ENCODE results near the gene RAB34.

RAB34 gene

DNA sequence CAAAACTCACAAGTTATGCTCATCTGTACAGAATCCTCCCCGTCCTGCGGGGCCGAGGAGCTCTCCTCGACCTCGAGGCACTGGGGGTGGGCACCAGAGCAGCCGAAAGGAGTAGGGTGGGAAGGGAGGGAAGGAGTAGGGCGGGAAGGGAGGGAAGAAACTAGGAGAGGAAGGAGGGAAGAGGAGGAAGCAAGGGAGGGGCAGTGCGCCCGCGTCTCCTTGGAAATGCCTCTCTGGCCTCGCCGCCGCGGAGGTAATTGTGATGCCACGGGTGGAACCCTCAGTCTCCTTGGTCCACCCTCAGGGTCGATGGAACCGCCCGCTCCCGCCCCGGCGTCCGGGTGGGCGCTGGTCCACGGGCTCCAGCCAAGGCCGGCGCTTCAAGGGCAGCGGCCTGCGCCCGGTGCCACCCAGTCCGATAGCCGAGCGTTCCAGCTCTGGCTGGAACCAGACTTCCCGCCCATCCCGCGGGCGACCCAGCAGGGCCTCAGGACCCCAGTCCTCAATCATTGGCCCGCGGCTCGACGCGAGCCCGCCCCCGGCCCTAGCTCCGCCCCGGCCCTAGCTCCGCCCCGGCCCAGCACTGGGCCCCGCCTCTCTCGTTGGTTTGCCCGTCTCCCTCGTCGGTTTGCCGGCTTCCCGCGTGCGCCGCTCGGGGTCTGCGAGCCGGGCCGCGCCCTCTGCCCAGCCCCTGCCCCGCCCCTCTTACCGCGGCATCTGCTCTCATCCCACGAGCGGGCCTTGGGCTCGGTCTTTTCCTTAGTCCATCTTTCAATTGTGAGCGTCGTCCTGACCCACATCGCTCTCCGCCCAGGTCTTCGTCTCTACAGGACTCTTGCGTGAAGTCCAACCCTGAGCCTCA, 6.6 kb downstream of the RAB34 start (continued):
- TF ChIP-seq, protein P1, sequence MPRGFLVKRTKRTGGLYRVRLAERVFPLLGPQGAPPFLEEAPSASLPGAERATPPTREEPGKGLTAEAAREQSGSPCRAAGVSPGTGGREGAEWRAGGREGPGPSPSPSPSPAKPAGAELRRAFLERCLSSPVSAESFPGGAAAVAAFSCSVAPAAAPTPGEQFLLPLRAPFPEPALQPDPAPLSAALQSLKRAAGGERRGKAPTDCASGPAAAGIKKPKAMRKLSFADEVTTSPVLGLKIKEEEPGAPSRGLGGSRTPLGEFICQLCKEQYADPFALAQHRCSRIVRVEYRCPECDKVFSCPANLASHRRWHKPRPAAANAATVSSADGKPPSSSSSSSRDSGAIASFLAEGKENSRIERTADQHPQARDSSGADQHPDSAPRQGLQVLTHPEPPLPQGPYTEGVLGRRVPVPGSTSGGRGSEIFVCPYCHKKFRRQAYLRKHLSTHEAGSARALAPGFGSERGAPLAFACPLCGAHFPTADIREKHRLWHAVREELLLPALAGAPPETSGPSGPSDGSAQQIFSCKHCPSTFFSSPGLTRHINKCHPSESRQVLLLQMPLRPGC (tag by site-specific recombination; IDR thresholded peaks at IDR 0.05) = peak; percentile 54; the same call in 1 of the 2 replicates
- TF ChIP-seq ZNF223 (tag by site-specific recombination; IDR thresholded peaks at IDR 0.05) (0 out of 2 replicates have a peak, but pooled peaks have one; percentile 18), ZNF292 (tag by site-specific recombination; IDR thresholded peaks at IDR 0.05; ENCODE audit: borderline replicate concordance, low read depth) (no peak), ZNF24 (tag by site-specific recombination; IDR thresholded peaks at IDR 0.05) (no peak), ZNF202 (tag by site-specific recombination; IDR thresholded peaks at IDR 0.05; ENCODE audit: borderline replicate concordance) (no peak), ZBTB1 (tag by site-specific recombination; IDR thresholded peaks at IDR 0.05) (no peak), KLF9 (tag by site-specific recombination; IDR thresholded peaks at IDR 0.05; ENCODE audit: low read depth) (peak; percentile 97), OVOL3 (tag by site-specific recombination; IDR thresholded peaks at IDR 0.05) (no peak), ZNF830 (tag by site-specific recombination; IDR thresholded peaks at IDR 0.05; ENCODE audit: low read depth) (no peak), ZNF133 (tag by site-specific recombination; IDR thresholded peaks at IDR 0.05) (no peak), ZNF596 (tag by site-specific recombination; IDR thresholded peaks at IDR 0.05) (no peak), ZNF19 (tag by site-specific recombination; IDR thresholded peaks at IDR 0.05; ENCODE audit: low read depth) (no peak), ZNF658 (tag by site-specific recombination; IDR thresholded peaks at IDR 0.05) (no peak), ZNF707 (tag by site-specific recombination; IDR thresholded peaks at IDR 0.05) (no peak), ZNF571 (tag by site-specific recombination; IDR thresholded peaks at IDR 0.05) (no peak), ZNF777 (tag by site-specific recombination; IDR thresholded peaks at IDR 0.05; ENCODE audit: borderline replicate concordance) (no peak), ZNF473 (tag by site-specific recombination; IDR thresholded peaks at IDR 0.05) (no peak), ZNF121 (tag by site-specific recombination; IDR thresholded peaks at IDR 0.05) (no peak), ZNF354C (tag by site-specific recombination; IDR thresholded peaks at IDR 0.05; ENCODE audit: borderline replicate concordance, low read depth) (no peak)
- TF ChIP-seq, protein P2, sequence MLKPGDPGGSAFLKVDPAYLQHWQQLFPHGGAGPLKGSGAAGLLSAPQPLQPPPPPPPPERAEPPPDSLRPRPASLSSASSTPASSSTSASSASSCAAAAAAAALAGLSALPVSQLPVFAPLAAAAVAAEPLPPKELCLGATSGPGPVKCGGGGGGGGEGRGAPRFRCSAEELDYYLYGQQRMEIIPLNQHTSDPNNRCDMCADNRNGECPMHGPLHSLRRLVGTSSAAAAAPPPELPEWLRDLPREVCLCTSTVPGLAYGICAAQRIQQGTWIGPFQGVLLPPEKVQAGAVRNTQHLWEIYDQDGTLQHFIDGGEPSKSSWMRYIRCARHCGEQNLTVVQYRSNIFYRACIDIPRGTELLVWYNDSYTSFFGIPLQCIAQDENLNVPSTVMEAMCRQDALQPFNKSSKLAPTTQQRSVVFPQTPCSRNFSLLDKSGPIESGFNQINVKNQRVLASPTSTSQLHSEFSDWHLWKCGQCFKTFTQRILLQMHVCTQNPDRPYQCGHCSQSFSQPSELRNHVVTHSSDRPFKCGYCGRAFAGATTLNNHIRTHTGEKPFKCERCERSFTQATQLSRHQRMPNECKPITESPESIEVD (tag by site-specific recombination; IDR thresholded peaks at IDR 0.05) = no peak
- TF ChIP-seq, protein P3, sequence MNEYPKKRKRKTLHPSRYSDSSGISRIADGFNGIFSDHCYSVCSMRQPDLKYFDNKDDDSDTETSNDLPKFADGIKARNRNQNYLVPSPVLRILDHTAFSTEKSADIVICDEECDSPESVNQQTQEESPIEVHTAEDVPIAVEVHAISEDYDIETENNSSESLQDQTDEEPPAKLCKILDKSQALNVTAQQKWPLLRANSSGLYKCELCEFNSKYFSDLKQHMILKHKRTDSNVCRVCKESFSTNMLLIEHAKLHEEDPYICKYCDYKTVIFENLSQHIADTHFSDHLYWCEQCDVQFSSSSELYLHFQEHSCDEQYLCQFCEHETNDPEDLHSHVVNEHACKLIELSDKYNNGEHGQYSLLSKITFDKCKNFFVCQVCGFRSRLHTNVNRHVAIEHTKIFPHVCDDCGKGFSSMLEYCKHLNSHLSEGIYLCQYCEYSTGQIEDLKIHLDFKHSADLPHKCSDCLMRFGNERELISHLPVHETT (tag by site-specific recombination; IDR thresholded peaks at IDR 0.05) = no peak
- TF ChIP-seq, protein P4, sequence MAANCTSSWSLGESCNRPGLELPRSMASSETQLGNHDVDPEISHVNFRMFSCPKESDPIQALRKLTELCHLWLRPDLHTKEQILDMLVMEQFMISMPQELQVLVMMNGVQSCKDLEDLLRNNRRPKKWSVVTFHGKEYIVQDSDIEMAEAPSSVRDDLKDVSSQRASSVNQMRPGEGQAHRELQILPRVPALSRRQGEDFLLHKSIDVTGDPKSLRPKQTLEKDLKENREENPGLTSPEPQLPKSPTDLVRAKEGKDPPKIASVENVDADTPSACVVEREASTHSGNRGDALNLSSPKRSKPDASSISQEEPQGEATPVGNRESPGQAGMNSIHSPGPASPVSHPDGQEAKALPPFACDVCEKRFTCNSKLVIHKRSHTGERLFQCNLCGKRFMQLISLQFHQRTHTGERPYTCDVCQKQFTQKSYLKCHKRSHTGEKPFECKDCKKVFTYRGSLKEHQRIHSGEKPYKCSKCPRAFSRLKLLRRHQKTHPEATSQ (tag by site-specific recombination; IDR thresholded peaks at IDR 0.05) = 0 out of 2 replicates have a peak, but pooled peaks have one; percentile 35
- TF ChIP-seq, protein P5, sequence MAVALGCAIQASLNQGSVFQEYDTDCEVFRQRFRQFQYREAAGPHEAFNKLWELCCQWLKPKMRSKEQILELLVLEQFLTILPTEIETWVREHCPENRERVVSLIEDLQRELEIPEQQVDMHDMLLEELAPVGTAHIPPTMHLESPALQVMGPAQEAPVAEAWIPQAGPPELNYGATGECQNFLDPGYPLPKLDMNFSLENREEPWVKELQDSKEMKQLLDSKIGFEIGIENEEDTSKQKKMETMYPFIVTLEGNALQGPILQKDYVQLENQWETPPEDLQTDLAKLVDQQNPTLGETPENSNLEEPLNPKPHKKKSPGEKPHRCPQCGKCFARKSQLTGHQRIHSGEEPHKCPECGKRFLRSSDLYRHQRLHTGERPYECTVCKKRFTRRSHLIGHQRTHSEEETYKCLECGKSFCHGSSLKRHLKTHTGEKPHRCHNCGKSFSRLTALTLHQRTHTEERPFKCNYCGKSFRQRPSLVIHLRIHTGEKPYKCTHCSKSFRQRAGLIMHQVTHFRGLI (tag by site-specific recombination; IDR thresholded peaks at IDR 0.05) = no peak
- TF ChIP-seq, protein P6, sequence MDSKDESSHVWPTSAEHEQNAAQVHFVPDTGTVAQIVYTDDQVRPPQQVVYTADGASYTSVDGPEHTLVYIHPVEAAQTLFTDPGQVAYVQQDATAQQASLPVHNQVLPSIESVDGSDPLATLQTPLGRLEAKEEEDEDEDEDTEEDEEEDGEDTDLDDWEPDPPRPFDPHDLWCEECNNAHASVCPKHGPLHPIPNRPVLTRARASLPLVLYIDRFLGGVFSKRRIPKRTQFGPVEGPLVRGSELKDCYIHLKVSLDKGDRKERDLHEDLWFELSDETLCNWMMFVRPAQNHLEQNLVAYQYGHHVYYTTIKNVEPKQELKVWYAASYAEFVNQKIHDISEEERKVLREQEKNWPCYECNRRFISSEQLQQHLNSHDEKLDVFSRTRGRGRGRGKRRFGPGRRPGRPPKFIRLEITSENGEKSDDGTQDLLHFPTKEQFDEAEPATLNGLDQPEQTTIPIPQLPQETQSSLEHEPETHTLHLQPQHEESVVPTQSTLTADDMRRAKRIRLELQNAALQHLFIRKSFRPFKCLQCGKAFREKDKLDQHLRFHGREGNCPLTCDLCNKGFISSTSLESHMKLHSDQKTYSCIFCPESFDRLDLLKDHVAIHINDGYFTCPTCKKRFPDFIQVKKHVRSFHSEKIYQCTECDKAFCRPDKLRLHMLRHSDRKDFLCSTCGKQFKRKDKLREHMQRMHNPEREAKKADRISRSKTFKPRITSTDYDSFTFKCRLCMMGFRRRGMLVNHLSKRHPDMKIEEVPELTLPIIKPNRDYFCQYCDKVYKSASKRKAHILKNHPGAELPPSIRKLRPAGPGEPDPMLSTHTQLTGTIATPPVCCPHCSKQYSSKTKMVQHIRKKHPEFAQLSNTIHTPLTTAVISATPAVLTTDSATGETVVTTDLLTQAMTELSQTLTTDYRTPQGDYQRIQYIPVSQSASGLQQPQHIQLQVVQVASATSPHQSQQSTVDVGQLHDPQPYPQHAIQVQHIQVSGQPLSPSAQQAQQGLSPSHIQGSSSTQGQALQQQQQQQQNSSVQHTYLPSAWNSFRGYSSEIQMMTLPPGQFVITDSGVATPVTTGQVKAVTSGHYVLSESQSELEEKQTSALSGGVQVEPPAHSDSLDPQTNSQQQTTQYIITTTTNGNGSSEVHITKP (tag by site-specific recombination; IDR thresholded peaks at IDR 0.05) = peak; percentile 83

Data from HEK293 (cell line).